Vagina (tissue), 2 donors: ENCODE data around the gene ACOX2.

Experiments used
- CTCF ChIP-seq, 3 experiments: fragments of 450-650 bp in 2 of 3; fragments of 200-600 bp in 1 of 3; sonication (generic) in 1 of 3; IDR thresholded peaks; one replicate each; pipeline ENCODE4 v1.5.1; 2017 to 2019; ENCODE audit warnings: antibody characterized with exemption in 3 of 3, mild to moderate bottlenecking in 2 of 3, moderate library complexity in 2 of 3
- POLR2A ChIP-seq, 2 donors: fragments of 450-650 bp; IDR thresholded peaks; one replicate each; pipeline ENCODE4 v1.6.1; 2017; ENCODE audit warnings: antibody characterized with exemption in 2 of 2, mild to moderate bottlenecking in 2 of 2, moderate library complexity in 2 of 2
- POLR2AphosphoS5 ChIP-seq, 2 donors: sonication (generic); formaldehyde crosslinking; IDR thresholded peaks; one replicate each; pipeline ENCODE4 v1.9.0; 2017; ENCODE audit warnings: antibody characterized with exemption in 2 of 2, mild to moderate bottlenecking in 2 of 2, low read depth in 1 of 2; ENCODE audit not compliant: insufficient read depth in 1 of 2

- TF ChIP-seq CTCF (IDR thresholded peaks at IDR 0.05) (no peak), POLR2A (IDR thresholded peaks at IDR 0.05) (no peak), POLR2AphosphoS5 (IDR thresholded peaks at IDR 0.05; ENCODE audit: insufficient read depth in 1 of 2, low read depth in 1 of 2) (no peak)
Measured at GRCh38 chr3:58551636-58552180, 14.7 kb upstream of the ACOX2 start.
